ENCODE data around the gene INMT. TPM values are rescaled to one million over a fixed set of nuclear protein-coding genes. Genes with fewer than 3 reads are reported as not detected.

INMT gene
- total RNA-seq, 1 donor from 2014 or later = 0.09 TPM

GRCh38 chr7:30757342-30757692 is 5.4 kb downstream of the INMT start:
- no peaks in the 10 kb centered on the region for H3K36me3 Mint-ChIP-seq (ENCODE audit: low read depth, unreplicated experiment)
- H3K9me3 ChIP-seq (ENCODE audit: insufficient read depth, low read depth, low read length) = no peaks in the 10 kb centered on the region
- H3K27ac ChIP-seq (ENCODE audit: low read depth, low read length) = no peak overlapping the region
- H3K4me2 ChIP-seq (ENCODE audit: low read length) = no peak overlapping the region
- H3K79me2 ChIP-seq (ENCODE audit: insufficient read depth, low read length) = no peaks in the 10 kb centered on the region
- H3K9me3 Mint-ChIP-seq (ENCODE audit: unreplicated experiment) = peaks cover 4% of the 10 kb centered on the region
- FAIRE-seq (no peak), DNase-seq (ENCODE audit: low read depth) (no peak)
- H3K27ac Mint-ChIP-seq (ENCODE audit: unreplicated experiment) = no peak overlapping the region
- H3K4me3 Mint-ChIP-seq (ENCODE audit: unreplicated experiment) = no peak overlapping the region
- H3K27me3 Mint-ChIP-seq (ENCODE audit: low read depth, unreplicated experiment) = peaks cover 22% of the 10 kb centered on the region
- no peaks in the 10 kb centered on the region for H3K36me3 ChIP-seq (ENCODE audit: insufficient read depth, low read length)
- H3K4me1 ChIP-seq (ENCODE audit: insufficient read depth, low read length) = no peaks in the 10 kb centered on the region
- no peak for TF ChIP-seq CTCF (IDR thresholded peaks at IDR 0.05; ENCODE audit: insufficient read depth, low read depth, low read length)
- no peak for TF ChIP-seq EZH2 (IDR thresholded peaks at IDR 0.05; ENCODE audit: insufficient read depth, low read length)
- no peak overlapping the region for H2AFZ ChIP-seq (ENCODE audit: low read depth, low read length)
- no peaks in the 10 kb centered on the region for H3K27me3 ChIP-seq (ENCODE audit: insufficient read depth, low read length)
- no peak overlapping the region for H3K9ac ChIP-seq (ENCODE audit: low read length)
- H3K4me1 Mint-ChIP-seq (ENCODE audit: low read depth, unreplicated experiment) = no peaks in the 10 kb centered on the region
- no peaks in the 10 kb centered on the region for H4K20me1 ChIP-seq (ENCODE audit: insufficient read depth, low read length)
- no peak overlapping the region for H3K4me3 ChIP-seq (ENCODE audit: insufficient read depth, low read depth, low read length)

GRCh38 chr7:30760514-30761213 is 8.7 kb downstream of the INMT start:
- FAIRE-seq (no peak), DNase-seq (ENCODE audit: low read depth) (no peak)
- Histone ChIP-seq H3K9ac (ENCODE audit: low read length) (no peak overlapping the region), H3K4me3 (ENCODE audit: insufficient read depth, low read depth, low read length) (no peak overlapping the region), H4K20me1 (ENCODE audit: insufficient read depth, low read length) (no peaks in the 10 kb centered on the region), H3K4me2 (ENCODE audit: low read length) (no peak overlapping the region), H3K79me2 (ENCODE audit: insufficient read depth, low read length) (no peaks in the 10 kb centered on the region), H3K27ac (ENCODE audit: low read depth, low read length) (no peak overlapping the region), H3K9me3 (ENCODE audit: insufficient read depth, low read depth, low read length) (no peaks in the 10 kb centered on the region), H3K4me1 (ENCODE audit: insufficient read depth, low read length) (no peaks in the 10 kb centered on the region), H3K27me3 (ENCODE audit: insufficient read depth, low read length) (peaks cover 6% of the 10 kb centered on the region), H2AFZ (ENCODE audit: low read depth, low read length) (no peak overlapping the region), H3K36me3 (ENCODE audit: insufficient read depth, low read length) (no peaks in the 10 kb centered on the region)
- Mint-ChIP-seq H3K4me3 (ENCODE audit: unreplicated experiment) (no peak overlapping the region), H3K9me3 (ENCODE audit: unreplicated experiment) (peaks cover 8% of the 10 kb centered on the region), H3K4me1 (ENCODE audit: low read depth, unreplicated experiment) (peaks cover 4% of the 10 kb centered on the region), H3K27me3 (ENCODE audit: low read depth, unreplicated experiment) (peaks cover 27% of the 10 kb centered on the region), H3K36me3 (ENCODE audit: low read depth, unreplicated experiment) (no peaks in the 10 kb centered on the region), H3K27ac (ENCODE audit: unreplicated experiment) (no peak overlapping the region)
- no peak for TF ChIP-seq CTCF (IDR thresholded peaks at IDR 0.05; ENCODE audit: insufficient read depth, low read depth, low read length)
- no peak for TF ChIP-seq EZH2 (IDR thresholded peaks at IDR 0.05; ENCODE audit: insufficient read depth, low read length)

Measured in astrocyte (in vitro differentiated cells and primary cell).